ENCODE measurements around the gene YES1.

DNA sequence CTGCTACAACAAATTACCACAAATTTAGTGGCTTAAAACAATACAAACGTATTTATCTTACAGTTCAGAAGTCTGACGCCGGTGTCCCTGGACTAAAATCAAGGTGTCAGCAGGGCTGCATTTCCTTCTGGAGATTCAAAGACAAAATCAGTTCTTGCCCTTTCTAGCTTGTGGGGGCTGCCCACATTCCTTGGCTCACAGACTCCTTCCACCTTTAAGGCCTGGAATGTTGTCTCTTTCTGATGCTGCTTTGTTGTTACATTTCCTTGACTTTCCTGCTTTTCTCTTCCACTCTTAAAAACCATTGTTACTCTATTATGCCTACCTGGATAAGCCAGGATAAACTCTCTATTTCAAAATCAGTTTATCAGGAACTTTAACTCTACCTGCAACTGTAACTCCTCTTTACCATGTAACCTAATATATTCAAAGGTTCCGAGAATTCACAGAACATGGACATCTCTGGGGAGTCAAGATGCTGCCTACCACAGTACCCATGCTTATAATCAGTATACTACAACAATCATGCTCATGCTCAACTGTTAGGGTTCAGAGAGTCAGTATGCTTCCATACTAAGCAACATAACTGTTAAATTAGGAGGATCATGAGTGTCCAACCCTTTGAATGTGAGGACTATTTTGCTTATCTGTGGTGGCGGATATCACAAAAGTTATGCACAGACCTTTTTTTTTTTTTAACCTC lies 27.4 kb downstream of the YES1 start:
- TF ChIP-seq, protein P1, sequence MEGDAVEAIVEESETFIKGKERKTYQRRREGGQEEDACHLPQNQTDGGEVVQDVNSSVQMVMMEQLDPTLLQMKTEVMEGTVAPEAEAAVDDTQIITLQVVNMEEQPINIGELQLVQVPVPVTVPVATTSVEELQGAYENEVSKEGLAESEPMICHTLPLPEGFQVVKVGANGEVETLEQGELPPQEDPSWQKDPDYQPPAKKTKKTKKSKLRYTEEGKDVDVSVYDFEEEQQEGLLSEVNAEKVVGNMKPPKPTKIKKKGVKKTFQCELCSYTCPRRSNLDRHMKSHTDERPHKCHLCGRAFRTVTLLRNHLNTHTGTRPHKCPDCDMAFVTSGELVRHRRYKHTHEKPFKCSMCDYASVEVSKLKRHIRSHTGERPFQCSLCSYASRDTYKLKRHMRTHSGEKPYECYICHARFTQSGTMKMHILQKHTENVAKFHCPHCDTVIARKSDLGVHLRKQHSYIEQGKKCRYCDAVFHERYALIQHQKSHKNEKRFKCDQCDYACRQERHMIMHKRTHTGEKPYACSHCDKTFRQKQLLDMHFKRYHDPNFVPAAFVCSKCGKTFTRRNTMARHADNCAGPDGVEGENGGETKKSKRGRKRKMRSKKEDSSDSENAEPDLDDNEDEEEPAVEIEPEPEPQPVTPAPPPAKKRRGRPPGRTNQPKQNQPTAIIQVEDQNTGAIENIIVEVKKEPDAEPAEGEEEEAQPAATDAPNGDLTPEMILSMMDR (IDR thresholded peaks at IDR 0.05) = no peak
- TF ChIP-seq POLR2A (IDR thresholded peaks at IDR 0.05) = no peak
- no peak for TF ChIP-seq EP300 (IDR thresholded peaks at IDR 0.05)
- no peak for TF ChIP-seq POLR2AphosphoS5 (IDR thresholded peaks at IDR 0.05)
